K562 (cell line): ENCODE results near the gene IL1B. TPM values are rescaled to one million over a fixed set of nuclear protein-coding genes. Genes with fewer than 3 reads are reported as not detected.

Source experiments
- CCNT2 ChIP-seq: IDR thresholded peaks from 2 replicates; pipeline ENCODE4 v1.6.1; 2011; ENCODE audit warnings: borderline replicate concordance, low read depth, mild to moderate bottlenecking, moderate library complexity, mixed read lengths, low read length; ENCODE audit not compliant: insufficient read length; ENCODE audit errors: extremely low read depth
- CREM ChIP-seq: IDR thresholded peaks from 2 replicates; pipeline ENCODE4 v1.6.1; 2014; ENCODE audit warnings: antibody characterized with exemption, low read depth
- GTF2F1 ChIP-seq: IDR thresholded peaks from 2 replicates; pipeline ENCODE4 v1.6.1; 2011; ENCODE audit warnings: low read depth, low read length, improper control_type of control experiment
- KLF13 ChIP-seq: fragments of 450-650 bp; IDR thresholded peaks from 2 replicates; pipeline ENCODE4 v1.6.1; 2016; ENCODE audit warnings: missing genetic modification characterization, low read depth, mild to moderate bottlenecking, missing compliant biosample characterization, moderate library complexity, borderline replicate concordance
- MEIS2 ChIP-seq: fragments of 450-650 bp; IDR thresholded peaks from 2 replicates; pipeline ENCODE4 v1.6.1; 2014; ENCODE audit warnings: mild to moderate bottlenecking; ENCODE audit not compliant: partially characterized antibody
- NR3C1 ChIP-seq: sonication (generic); formaldehyde crosslinking; IDR thresholded peaks from 2 replicates; pipeline ENCODE4 v1.8.1; 2022; ENCODE audit warnings: missing genetic modification reagents
- NRF1 ChIP-seq, 2 experiments: fragments of 450-650 bp; IDR thresholded peaks in 1 of 2; conservative IDR thresholded peaks in 1 of 2; 2 replicates each; pipeline ENCODE4 v1.6.1; 2014; ENCODE audit warnings: mild to moderate bottlenecking in 2 of 2
- ZEB2 ChIP-seq: fragments of 450-650 bp; IDR thresholded peaks from 2 replicates; pipeline ENCODE4 v1.6.1; 2016
- ZNF165 ChIP-seq: fragments of 250-450 bp; sonication (Bioruptor Pico); IDR thresholded peaks from 2 replicates; pipeline ENCODE4 v1.4.0; 2020; ENCODE audit warnings: borderline replicate concordance
- ZNF316 ChIP-seq: fragments of 450-650 bp; IDR thresholded peaks from 2 replicates; pipeline ENCODE4 v1.6.1; 2016
- polyA plus RNA-seq, 8 experiments: library from polyadenylated mRNA; depleted of rRNA in 4 of 8; stranded (reverse) in 5 of 8; unstranded in 3 of 8; fragments of >200 nt; fragmentation: Nextera tagmentation in 2 of 8; fragmentation: Illumina TruSeq in 1 of 8; extraction: Ambion mirVana in 2 of 8; extraction: Trizol in 1 of 8; gene quantifications; 2 replicates each; pipeline versions ENCODE4 v1.2.1 to v1.2.3, GENCODE V29; 2011 to 2014; ENCODE audit warnings: inconsistent platforms in 1 of 8, missing spikeins in 1 of 8
- total RNA-seq, 7 experiments: library from RNA; depleted of rRNA in 6 of 7; stranded (reverse); fragments of >200 nt in 6 of 7; fragmentation: Illumina TruSeq in 2 of 7; extraction: Trizol in 2 of 7; gene quantifications; 2 replicates each; pipeline versions ENCODE4 v1.2.1 to v1.2.3, GENCODE V29; 2011 to 2021; ENCODE audit warnings: low replicate concordance in 1 of 7
- TF ChIP-seq, protein P1 (sequence below): fragments of 450-650 bp; IDR thresholded peaks from 2 replicates; pipeline ENCODE4 v1.6.1; 2017; ENCODE audit warnings: antibody characterized with exemption
- TF ChIP-seq, protein P2 (sequence below), 2 experiments: fragments of 450-650 bp in 1 of 2; sonication (generic) in 1 of 2; formaldehyde crosslinking in 1 of 2; IDR thresholded peaks in 1 of 2; conservative IDR thresholded peaks in 1 of 2; 2 replicates each; pipeline versions ENCODE4 v1.6.1 to v1.8.1; 2016 to 2023; ENCODE audit warnings: mild to moderate bottlenecking in 2 of 2, moderate library complexity in 2 of 2, inconsistent platforms in 1 of 2, missing genetic modification reagents in 1 of 2
- TF ChIP-seq, protein P3 (sequence below): fragments of 450-650 bp; IDR thresholded peaks from 2 replicates; pipeline ENCODE4 v1.6.1; 2016; ENCODE audit warnings: low read depth, mild to moderate bottlenecking, moderate library complexity
- TF ChIP-seq, protein P4 (sequence below): fragments of 450-650 bp; IDR thresholded peaks from 2 replicates; pipeline ENCODE4 v1.7.1; 2018; ENCODE audit warnings: mild to moderate bottlenecking, low read depth; ENCODE audit not compliant: partially characterized antibody
- TF ChIP-seq, protein P5 (sequence below): sonication (generic); formaldehyde crosslinking; IDR thresholded peaks from 2 replicates; pipeline ENCODE4 v1.8.0; 2022; ENCODE audit warnings: mild to moderate bottlenecking, missing genetic modification reagents
- TF ChIP-seq, protein P6 (sequence below): fragments of 250-450 bp; sonication (Bioruptor Pico); IDR thresholded peaks from 2 replicates; pipeline ENCODE4 v1.8.0; 2022; ENCODE audit warnings: moderate library complexity, mild to moderate bottlenecking, inconsistent platforms

IL1B gene
- total and polyA plus RNA-seq, 9 of the 15 experiments (the other 6 are each of a cell fraction or from before 2014, with no cell fraction given), result 0.29 TPM; not detected in 8

DNA sequence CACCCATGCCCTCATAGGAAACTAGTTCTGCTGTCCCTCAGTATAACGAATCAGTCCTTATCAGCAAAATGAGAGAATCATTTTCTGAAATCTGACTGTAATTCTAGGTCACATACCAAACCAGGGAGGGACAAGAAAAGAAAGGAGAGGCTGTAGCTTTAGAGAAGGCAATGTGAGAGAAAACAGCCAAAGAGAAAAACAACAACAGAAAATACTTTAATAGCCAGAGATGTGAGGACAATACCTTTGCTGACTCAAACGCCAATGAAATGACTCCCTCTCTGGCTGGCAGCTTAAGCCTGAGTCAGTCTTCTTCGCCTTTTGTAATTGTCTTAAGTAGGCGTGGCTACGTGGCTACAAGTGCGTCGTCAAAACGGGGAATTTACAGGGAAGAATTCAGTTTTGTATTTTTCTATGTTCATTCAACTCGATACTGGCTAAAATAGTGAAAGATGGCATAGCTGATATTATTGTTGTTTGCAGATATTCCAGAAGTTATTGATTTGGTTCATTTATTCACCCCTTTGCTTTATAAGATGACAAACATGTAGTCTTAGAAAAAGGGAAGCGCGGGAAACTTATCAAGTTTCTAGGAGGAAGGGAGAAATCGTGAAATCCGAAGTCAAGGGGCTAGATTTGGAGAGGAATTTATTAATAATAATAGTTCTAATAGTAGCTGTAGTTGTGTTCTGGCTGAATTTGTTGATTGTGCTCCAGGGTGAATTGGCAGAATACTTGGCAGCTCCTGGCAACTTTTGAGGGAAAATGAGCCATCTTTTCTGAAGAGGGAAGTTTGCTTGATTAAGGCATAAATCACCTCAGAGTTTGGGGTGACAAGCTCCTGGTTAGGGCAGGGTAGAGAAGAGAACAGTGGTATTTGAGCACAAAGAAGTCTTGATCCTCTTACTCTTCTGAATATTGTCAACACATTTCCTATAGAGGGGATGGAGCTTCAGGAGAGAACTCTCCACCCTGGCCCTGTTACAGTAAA, 52.1 kb downstream of the IL1B start, which contains the start of gene IL1A (continued):
- TF ChIP-seq CCNT2 (no peak), CREM (peak; percentile 46), NRF1 (conservative IDR thresholded peaks at IDR 0.05 in 1 of 2, IDR thresholded peaks at IDR 0.05 in 1 of 2) (0 out of 4 replicates have a peak, but pooled peaks of 1 of the 2 experiments have one; percentile 17), ZNF316 (peak; percentile 60), ZNF165 (no peak), GTF2F1 (no peak), KLF13 (tag) (peak; percentile 43; the same call in 1 of the 2 replicates), MEIS2 (peak; percentile 84), ZEB2 (0 out of 2 replicates have a peak, but pooled peaks have one; percentile 13), NR3C1 (CRISPR knock-in tag) (no peak)
- TF ChIP-seq, protein P1, sequence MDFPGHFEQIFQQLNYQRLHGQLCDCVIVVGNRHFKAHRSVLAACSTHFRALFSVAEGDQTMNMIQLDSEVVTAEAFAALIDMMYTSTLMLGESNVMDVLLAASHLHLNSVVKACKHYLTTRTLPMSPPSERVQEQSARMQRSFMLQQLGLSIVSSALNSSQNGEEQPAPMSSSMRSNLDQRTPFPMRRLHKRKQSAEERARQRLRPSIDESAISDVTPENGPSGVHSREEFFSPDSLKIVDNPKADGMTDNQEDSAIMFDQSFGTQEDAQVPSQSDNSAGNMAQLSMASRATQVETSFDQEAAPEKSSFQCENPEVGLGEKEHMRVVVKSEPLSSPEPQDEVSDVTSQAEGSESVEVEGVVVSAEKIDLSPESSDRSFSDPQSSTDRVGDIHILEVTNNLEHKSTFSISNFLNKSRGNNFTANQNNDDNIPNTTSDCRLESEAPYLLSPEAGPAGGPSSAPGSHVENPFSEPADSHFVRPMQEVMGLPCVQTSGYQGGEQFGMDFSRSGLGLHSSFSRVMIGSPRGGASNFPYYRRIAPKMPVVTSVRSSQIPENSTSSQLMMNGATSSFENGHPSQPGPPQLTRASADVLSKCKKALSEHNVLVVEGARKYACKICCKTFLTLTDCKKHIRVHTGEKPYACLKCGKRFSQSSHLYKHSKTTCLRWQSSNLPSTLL, result no peak
- TF ChIP-seq, protein P2, sequence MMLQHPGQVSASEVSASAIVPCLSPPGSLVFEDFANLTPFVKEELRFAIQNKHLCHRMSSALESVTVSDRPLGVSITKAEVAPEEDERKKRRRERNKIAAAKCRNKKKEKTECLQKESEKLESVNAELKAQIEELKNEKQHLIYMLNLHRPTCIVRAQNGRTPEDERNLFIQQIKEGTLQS (IDR thresholded peaks at IDR 0.05), result peak; percentile 52; the same call in 1 of the 2 replicates
- TF ChIP-seq, protein P2 (CRISPR knock-in tag; conservative IDR thresholded peaks at IDR 0.05), result no peak
- TF ChIP-seq, protein P3, sequence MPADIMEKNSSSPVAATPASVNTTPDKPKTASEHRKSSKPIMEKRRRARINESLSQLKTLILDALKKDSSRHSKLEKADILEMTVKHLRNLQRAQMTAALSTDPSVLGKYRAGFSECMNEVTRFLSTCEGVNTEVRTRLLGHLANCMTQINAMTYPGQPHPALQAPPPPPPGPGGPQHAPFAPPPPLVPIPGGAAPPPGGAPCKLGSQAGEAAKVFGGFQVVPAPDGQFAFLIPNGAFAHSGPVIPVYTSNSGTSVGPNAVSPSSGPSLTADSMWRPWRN, result no peak
- TF ChIP-seq, protein P4, sequence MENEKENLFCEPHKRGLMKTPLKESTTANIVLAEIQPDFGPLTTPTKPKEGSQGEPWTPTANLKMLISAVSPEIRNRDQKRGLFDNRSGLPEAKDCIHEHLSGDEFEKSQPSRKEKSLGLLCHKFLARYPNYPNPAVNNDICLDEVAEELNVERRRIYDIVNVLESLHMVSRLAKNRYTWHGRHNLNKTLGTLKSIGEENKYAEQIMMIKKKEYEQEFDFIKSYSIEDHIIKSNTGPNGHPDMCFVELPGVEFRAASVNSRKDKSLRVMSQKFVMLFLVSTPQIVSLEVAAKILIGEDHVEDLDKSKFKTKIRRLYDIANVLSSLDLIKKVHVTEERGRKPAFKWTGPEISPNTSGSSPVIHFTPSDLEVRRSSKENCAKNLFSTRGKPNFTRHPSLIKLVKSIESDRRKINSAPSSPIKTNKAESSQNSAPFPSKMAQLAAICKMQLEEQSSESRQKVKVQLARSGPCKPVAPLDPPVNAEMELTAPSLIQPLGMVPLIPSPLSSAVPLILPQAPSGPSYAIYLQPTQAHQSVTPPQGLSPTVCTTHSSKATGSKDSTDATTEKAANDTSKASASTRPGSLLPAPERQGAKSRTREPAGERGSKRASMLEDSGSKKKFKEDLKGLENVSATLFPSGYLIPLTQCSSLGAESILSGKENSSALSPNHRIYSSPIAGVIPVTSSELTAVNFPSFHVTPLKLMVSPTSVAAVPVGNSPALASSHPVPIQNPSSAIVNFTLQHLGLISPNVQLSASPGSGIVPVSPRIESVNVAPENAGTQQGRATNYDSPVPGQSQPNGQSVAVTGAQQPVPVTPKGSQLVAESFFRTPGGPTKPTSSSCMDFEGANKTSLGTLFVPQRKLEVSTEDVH, result peak; percentile 76
- TF ChIP-seq, protein P5, sequence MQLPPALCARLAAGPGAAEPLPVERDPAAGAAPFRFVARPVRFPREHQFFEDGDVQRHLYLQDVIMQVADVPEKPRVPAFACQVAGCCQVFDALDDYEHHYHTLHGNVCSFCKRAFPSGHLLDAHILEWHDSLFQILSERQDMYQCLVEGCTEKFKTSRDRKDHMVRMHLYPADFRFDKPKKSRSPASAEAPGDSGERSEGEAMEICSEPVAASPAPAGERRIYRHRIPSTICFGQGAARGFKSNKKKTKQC (CRISPR knock-in tag), result no peak
- TF ChIP-seq, protein P6, sequence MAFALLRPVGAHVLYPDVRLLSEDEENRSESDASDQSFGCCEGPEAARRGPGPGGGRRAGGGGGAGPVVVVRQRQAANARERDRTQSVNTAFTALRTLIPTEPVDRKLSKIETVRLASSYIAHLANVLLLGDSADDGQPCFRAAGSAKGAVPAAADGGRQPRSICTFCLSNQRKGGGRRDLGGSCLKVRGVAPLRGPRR (CRISPR knock-in tag), result no peak
